Measurements from ENCODE around the gene DDHD1. TPM values are rescaled to one million over a fixed set of nuclear protein-coding genes. Genes with fewer than 3 reads are reported as not detected.
"Not testable (repeated sequence)": the region's sequence is repeated elsewhere in the genome, so short reads cannot be mapped to it uniquely, and the experiment has no call there.

DDHD1 gene
- total and polyA plus RNA-seq, 7 donors, result 1.2 to 21.4 (median 15.2) TPM

DNA sequence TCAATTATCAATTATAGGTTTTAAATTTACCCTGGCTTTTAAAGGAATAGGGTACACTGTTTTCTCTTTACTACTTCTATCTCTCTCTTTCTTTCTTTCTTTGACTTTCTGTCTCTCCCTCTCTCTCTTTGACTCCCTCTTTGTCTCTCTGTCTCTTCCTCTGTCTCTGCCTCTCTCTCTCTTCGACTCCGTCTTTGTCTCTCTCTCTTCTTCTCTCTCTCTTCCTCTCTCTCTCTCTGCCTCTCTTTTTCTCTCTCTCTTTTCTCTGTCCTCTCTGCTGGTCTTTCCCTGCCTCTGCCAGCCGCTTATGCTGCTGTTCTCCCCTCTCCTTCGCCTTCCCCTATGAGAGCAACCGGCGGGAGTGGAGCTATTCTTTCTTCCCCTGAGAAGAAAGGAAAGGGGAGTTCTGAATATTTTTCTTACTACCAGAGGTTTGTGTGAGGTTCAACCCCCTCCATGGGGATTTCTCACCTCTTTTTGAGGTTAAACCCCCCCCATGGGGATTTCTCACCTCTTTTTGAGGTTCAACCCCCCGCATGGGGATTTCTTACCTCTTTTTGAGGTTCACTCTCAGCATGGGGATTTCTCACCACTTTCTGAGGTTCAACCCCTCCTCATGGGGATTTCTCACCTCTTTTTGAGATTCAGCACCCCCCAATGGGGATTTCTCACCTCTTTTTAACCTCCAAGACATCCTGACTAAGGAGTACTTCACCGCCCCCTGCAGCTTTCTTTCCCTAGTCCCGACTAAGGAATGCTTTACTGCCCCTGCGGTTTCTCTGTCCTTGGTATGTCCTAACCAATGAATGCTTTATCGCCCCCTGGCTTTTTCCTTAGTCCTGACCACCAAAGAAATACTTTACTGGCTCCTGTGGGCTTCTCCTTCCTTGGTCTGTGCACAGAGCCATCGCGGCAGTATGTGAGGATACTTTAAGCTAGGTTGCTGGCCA is 27.4 kb upstream of the DDHD1 start:
- H3K27ac ChIP-seq, result no peak overlapping the region
- no peaks in the 10 kb centered on the region for H3K9me3 ChIP-seq
- intact Hi-C loops (cut with DNase I), result no loop called here
- no peaks in the 10 kb centered on the region for H3K27me3 ChIP-seq
- 83 to 87% methylated on average over 13 of the region's 13 CpGs for WGBS, 2 donors
- no peaks in the 10 kb centered on the region for H3K4me1 ChIP-seq
- no peaks in the 10 kb centered on the region for H3K36me3 ChIP-seq
- TF ChIP-seq EP300 (IDR thresholded peaks at IDR 0.05) (no peak), POLR2A (IDR thresholded peaks at IDR 0.05) (no peak), POLR2AphosphoS5 (IDR thresholded peaks at IDR 0.05) (no peak)
- TF ChIP-seq, protein P1, sequence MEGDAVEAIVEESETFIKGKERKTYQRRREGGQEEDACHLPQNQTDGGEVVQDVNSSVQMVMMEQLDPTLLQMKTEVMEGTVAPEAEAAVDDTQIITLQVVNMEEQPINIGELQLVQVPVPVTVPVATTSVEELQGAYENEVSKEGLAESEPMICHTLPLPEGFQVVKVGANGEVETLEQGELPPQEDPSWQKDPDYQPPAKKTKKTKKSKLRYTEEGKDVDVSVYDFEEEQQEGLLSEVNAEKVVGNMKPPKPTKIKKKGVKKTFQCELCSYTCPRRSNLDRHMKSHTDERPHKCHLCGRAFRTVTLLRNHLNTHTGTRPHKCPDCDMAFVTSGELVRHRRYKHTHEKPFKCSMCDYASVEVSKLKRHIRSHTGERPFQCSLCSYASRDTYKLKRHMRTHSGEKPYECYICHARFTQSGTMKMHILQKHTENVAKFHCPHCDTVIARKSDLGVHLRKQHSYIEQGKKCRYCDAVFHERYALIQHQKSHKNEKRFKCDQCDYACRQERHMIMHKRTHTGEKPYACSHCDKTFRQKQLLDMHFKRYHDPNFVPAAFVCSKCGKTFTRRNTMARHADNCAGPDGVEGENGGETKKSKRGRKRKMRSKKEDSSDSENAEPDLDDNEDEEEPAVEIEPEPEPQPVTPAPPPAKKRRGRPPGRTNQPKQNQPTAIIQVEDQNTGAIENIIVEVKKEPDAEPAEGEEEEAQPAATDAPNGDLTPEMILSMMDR (IDR thresholded peaks at IDR 0.05), result no peak
- no peak overlapping the region for H3K4me3 ChIP-seq
- no peak for DNase-seq

DNA sequence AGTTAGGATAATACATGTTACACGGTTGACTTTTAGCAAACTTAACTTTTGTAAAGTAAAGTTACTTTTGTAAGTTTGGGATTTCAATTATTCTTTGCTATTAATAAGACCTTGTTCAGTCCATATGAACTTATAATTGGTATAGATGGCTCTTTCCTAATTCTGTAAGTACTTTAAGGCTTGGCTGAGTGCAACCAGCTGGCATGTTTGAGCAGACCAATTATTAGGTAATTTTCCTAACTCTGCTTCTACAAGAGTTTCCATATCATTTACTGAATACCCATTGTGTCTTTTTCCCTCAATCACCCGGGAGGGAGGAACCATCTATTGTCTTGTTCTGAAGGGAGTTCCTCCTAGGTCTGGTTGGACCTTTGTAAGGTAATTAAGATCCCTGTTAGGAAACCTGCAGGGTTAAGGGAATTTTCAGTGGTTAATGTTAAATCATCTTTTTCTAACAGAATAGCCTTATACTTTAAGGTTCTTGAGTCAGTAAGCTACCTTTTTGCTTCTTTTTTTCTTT is 26.4 kb upstream of the DDHD1 start:
- DNase-seq; H3K27ac ChIP-seq; H3K4me3 ChIP-seq; H3K9me3 ChIP-seq; H3K4me1 ChIP-seq; H3K36me3 ChIP-seq; intact Hi-C loops (cut with DNase I); H3K27me3 ChIP-seq: not testable (repeated sequence)
- 57 to 74% methylated on average over 2 of the region's 2 CpGs for WGBS, 2 donors

DNA sequence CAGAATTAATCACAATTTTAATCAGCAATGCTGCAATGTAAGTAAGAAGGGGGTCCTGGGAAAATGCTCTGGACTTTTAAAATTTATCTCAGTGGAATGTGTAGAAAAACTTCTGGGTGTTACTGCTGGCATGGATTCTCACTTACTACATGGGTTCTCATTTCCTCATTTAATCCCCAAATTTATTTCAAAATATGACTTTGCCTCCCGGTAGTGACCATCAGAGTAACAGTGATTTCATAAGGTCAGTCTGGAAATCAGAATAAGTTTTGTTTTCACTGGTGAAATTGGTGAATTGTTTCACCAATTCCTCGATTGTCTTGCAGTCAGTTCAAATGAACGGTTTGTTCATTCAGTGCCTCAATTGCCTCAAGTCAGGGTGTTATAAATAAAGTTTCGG is 22.3 kb upstream of the DDHD1 start:
- no peaks in the 10 kb centered on the region for H3K9me3 ChIP-seq
- no peak for TF ChIP-seq EP300 (IDR thresholded peaks at IDR 0.05)
- TF ChIP-seq, protein P1 (IDR thresholded peaks at IDR 0.05), result no peak
- TF ChIP-seq POLR2A (IDR thresholded peaks at IDR 0.05), result no peak
- TF ChIP-seq POLR2AphosphoS5 (IDR thresholded peaks at IDR 0.05), result no peak
- no peaks in the 10 kb centered on the region for H3K4me1 ChIP-seq
- H3K4me3 ChIP-seq, result no peak overlapping the region
- no peaks in the 10 kb centered on the region for H3K27me3 ChIP-seq
- no peak overlapping the region for H3K27ac ChIP-seq
- no peaks in the 10 kb centered on the region for H3K36me3 ChIP-seq
- intact Hi-C loops (cut with DNase I), result no loop called here
- WGBS, 2 donors, result 88 to 89% methylated on average over 4 of the region's 4 CpGs
- no peak for DNase-seq

DNA sequence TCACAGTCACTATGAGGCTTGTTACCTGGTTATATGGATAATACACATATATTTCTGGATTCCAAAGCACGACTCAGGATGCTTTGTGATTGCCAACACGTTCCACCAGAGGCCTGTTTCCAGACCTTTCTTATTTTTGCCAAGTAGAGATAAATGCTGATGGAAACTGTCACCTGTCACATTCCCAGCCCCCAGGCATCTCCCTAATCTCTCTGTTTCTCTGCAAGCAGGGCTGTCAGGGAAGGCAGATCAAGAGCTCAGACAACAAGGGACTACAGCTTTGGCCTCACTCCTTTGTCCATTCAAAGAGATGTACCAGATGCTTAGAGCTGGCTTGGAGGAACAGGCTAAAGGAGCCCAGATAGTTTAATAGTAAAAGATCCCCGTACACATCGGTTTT is 21.8 kb upstream of the DDHD1 start:
- intact Hi-C loops (cut with DNase I), result no loop called here
- WGBS, 2 donors, result 81 to 84% methylated on average over 4 of the region's 4 CpGs

DNA sequence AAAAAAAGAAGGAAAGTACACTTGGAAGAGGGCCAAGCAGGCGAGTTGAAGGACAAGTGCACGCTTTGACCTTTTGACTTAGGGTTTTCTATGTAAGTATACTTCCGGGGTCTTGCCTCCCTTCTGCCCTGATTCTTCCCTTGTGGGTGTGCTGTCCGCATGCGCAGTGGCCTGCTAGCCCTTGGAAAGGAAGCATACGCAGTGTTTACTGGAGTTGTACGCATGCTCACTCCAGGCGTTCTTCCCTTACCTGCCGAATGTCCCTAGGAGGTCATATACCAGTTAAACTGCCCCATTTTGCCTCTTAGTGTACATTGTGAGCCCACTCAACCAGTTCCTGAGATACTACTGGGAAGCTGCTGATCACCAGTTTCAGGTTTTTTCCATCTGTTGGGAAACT is 15.7 kb upstream of the DDHD1 start:
- no peak overlapping the region for H3K27ac ChIP-seq
- no peak for DNase-seq
- no peaks in the 10 kb centered on the region for H3K27me3 ChIP-seq
- no peaks in the 10 kb centered on the region for H3K4me1 ChIP-seq
- TF ChIP-seq POLR2A (IDR thresholded peaks at IDR 0.05) (no peak), POLR2AphosphoS5 (IDR thresholded peaks at IDR 0.05) (no peak), EP300 (IDR thresholded peaks at IDR 0.05) (no peak)
- TF ChIP-seq, protein P1 (IDR thresholded peaks at IDR 0.05), result no peak
- no peaks in the 10 kb centered on the region for H3K36me3 ChIP-seq
- 87 to 92% methylated on average over 9 of the region's 9 CpGs for WGBS, 2 donors
- intact Hi-C loops (cut with DNase I), result no loop called here
- H3K9me3 ChIP-seq, result no peaks in the 10 kb centered on the region
- H3K4me3 ChIP-seq, result no peak overlapping the region

More for the DNA sequence above, 21.8 kb upstream of the DDHD1 start:
- H3K27me3 ChIP-seq, result no peaks in the 10 kb centered on the region
- H3K36me3 ChIP-seq, result no peaks in the 10 kb centered on the region
- no peak overlapping the region for H3K4me3 ChIP-seq
- H3K9me3 ChIP-seq, result no peaks in the 10 kb centered on the region
- DNase-seq, result no peak
- no peak overlapping the region for H3K27ac ChIP-seq
- no peak for TF ChIP-seq POLR2AphosphoS5 (IDR thresholded peaks at IDR 0.05)
- H3K4me1 ChIP-seq, result no peaks in the 10 kb centered on the region

Data from sigmoid colon (tissue), 7 donors.